SK-N-SH (cell line): ENCODE data around the gene GPR161. TPM values are rescaled to one million over a fixed set of nuclear protein-coding genes. Genes with fewer than 3 reads are reported as not detected.
"Not testable (repeated sequence)": the region's sequence is repeated elsewhere in the genome, so short reads cannot be mapped to it uniquely, and the experiment has no call there.

Experiments used
- CTCF ChIA-PET: fragments of 300-600, 350-600 bp; formaldehyde crosslinking; extraction: SDS; loops from one replicate; lab custom pipeline; 2021; lab: Yijun Ruan, JAX
- POLR2A ChIA-PET: fragments of 350-600 bp; sonication (Branson Sonifier 250); formaldehyde crosslinking; extraction: SDS; loops from one replicate; lab custom pipeline; 2020; ENCODE audit warnings: antibody characterized with exemption, inconsistent platforms; lab: Yijun Ruan, JAX
- DNase-seq: peaks from one replicate; pipeline ENCODE4 v3.0.0; 2012
- H2AFZ ChIP-seq: fragments of 200-600 bp; sonication (generic); 2 replicates; pipeline ENCODE4 v1.8.1; 2016; ENCODE audit warnings: antibody characterized with exemption, mild to moderate bottlenecking, low read depth
- H3F3A ChIP-seq: fragments of 200-600 bp; sonication (generic); replicated peaks from 2 replicates; pipeline ENCODE3; 2016; ENCODE audit warnings: antibody characterized with exemption, mild to moderate bottlenecking; ENCODE audit not compliant: insufficient read depth
- H3K27ac ChIP-seq, 2 experiments: fragments of 200-500 bp in 1 of 2; fragments of 200-600 bp in 1 of 2; sonication (Bioruptor generic) in 1 of 2; sonication (generic), shearing (Covaris generic) in 1 of 2; 2 replicates each; pipeline versions ENCODE4 v1.5.1 to v1.6.1; 2014 to 2016; ENCODE audit warnings: low read depth in 2 of 2, inconsistent platforms in 1 of 2, low read length in 1 of 2, mild to moderate bottlenecking in 1 of 2, mixed read lengths in 1 of 2
- H3K27me3 ChIP-seq: fragments of 200-600 bp; sonication (generic), shearing (Covaris generic); 2 replicates; pipeline ENCODE4 v1.6.1; 2016; ENCODE audit warnings: mixed run types; ENCODE audit not compliant: insufficient read depth
- H3K36me3 ChIP-seq, 2 experiments: fragments of 200-500 bp in 1 of 2; fragments of 200-600 bp in 1 of 2; sonication (Bioruptor generic) in 1 of 2; sonication (generic) in 1 of 2; replicated peaks in 1 of 2; 2 replicates each; pipeline versions ENCODE3 to v1.5.1; 2014 to 2016; ENCODE audit warnings: low read length in 1 of 2, mild to moderate bottlenecking in 1 of 2; ENCODE audit not compliant: insufficient read depth in 2 of 2, control insufficient read depth in 1 of 2
- H3K4me1 ChIP-seq, 2 experiments: fragments of 200-500 bp in 1 of 2; fragments of 200-600 bp in 1 of 2; sonication (Bioruptor generic) in 1 of 2; sonication (generic), shearing (Covaris generic) in 1 of 2; 2 replicates each; pipeline versions ENCODE4 v1.5.1 to v1.6.1; 2014 to 2016; ENCODE audit warnings: low read depth in 1 of 2, low read length in 1 of 2, mixed run types in 1 of 2; ENCODE audit not compliant: insufficient read depth in 2 of 2, control insufficient read depth in 1 of 2
- H3K4me2 ChIP-seq: fragments of 200-600 bp; sonication (generic), shearing (Covaris generic); 2 replicates; pipeline ENCODE4 v1.6.1; 2017; ENCODE audit warnings: mixed run types
- H3K4me3 ChIP-seq, 2 experiments: fragments of 200-500 bp in 1 of 2; fragments of 200-600 bp in 1 of 2; sonication (Bioruptor generic) in 1 of 2; sonication (generic), shearing (Covaris generic) in 1 of 2; 2 replicates each; pipeline versions ENCODE4 v1.5.1 to v1.8.1; 2014 to 2016; ENCODE audit warnings: low read depth in 2 of 2, inconsistent platforms in 1 of 2, low read length in 1 of 2, mild to moderate bottlenecking in 1 of 2, mixed read lengths in 1 of 2, moderate library complexity in 1 of 2
- H3K79me2 ChIP-seq: fragments of 200-600 bp; sonication (generic); 2 replicates; pipeline ENCODE4 v1.8.1; 2017; ENCODE audit warnings: mild to moderate bottlenecking; ENCODE audit not compliant: insufficient read depth
- H3K9ac ChIP-seq: fragments of 200-600 bp; sonication (generic); 2 replicates; pipeline ENCODE4 v1.6.1; 2017; ENCODE audit warnings: mixed run types
- H3K9me2 ChIP-seq: fragments of 200-600 bp; sonication (generic); 2 replicates; pipeline ENCODE4 v1.6.1; 2017; ENCODE audit warnings: mixed run types
- H3K9me3 ChIP-seq: fragments of 200-600 bp; sonication (generic); 2 replicates; pipeline ENCODE4 v1.6.1; 2017; ENCODE audit warnings: mixed run types, mild to moderate bottlenecking, moderate library complexity
- H4K20me1 ChIP-seq: fragments of 200-600 bp; sonication (generic); 2 replicates; pipeline ENCODE4 v1.6.1; 2017; ENCODE audit warnings: mild to moderate bottlenecking, mixed run types; ENCODE audit not compliant: insufficient read depth
- CHD2 ChIP-seq: fragments of 150-350 bp; IDR thresholded peaks from 2 replicates; pipeline ENCODE4 v1.6.1; 2018; ENCODE audit warnings: low read length; ENCODE audit not compliant: partially characterized antibody
- ELF1 ChIP-seq: IDR thresholded peaks from 2 replicates; pipeline ENCODE4 v1.4.0; 2012
- EP300 ChIP-seq, 2 experiments: IDR thresholded peaks; 2 replicates each; pipeline versions ENCODE4 v1.4.0 to v1.6.1; 2012; ENCODE audit warnings: borderline replicate concordance in 1 of 2, low read depth in 1 of 2, low read length in 1 of 2
- EZH2phosphoT487 ChIP-seq: fragments of 200-600 bp; sonication (generic); IDR thresholded peaks from 2 replicates; pipeline ENCODE4 v1.6.1; 2017; ENCODE audit warnings: low read depth, mixed run types, mild to moderate bottlenecking, antibody characterized with exemption, moderate library complexity, borderline replicate concordance
- FOSL2 ChIP-seq: IDR thresholded peaks from 2 replicates; pipeline ENCODE4 v1.4.0; 2012; ENCODE audit warnings: low read depth, mild to moderate bottlenecking, moderate library complexity, borderline replicate concordance
- IRF3 ChIP-seq: fragments of 150-350 bp; IDR thresholded peaks from 2 replicates; pipeline ENCODE4 v1.6.1; 2016; ENCODE audit warnings: mild to moderate bottlenecking, low read depth, low read length
- MAX ChIP-seq: IDR thresholded peaks from 2 replicates; pipeline ENCODE4 v1.4.0; 2012; ENCODE audit warnings: low read depth
- MEF2A ChIP-seq: IDR thresholded peaks from 2 replicates; pipeline ENCODE4 v1.4.0; 2012; ENCODE audit warnings: low read depth, borderline replicate concordance
- NFIC ChIP-seq: IDR thresholded peaks from 2 replicates; pipeline ENCODE4 v1.4.0; 2012; ENCODE audit warnings: borderline replicate concordance
- PBX3 ChIP-seq: IDR thresholded peaks from 2 replicates; pipeline ENCODE4; 2012
- POLR2AphosphoS5 ChIP-seq: IDR thresholded peaks from 2 replicates; pipeline ENCODE4 v1.6.1; 2012; ENCODE audit warnings: low read depth, low read length
- RFX5 ChIP-seq: IDR thresholded peaks from 2 replicates; pipeline ENCODE4 v1.6.1; 2012; ENCODE audit warnings: mild to moderate bottlenecking, improper control_type of control experiment, low read length
- SIN3A ChIP-seq: IDR thresholded peaks from 2 replicates; pipeline ENCODE4 v1.6.1; 2012; ENCODE audit warnings: low read depth, mild to moderate bottlenecking, low read length, moderate library complexity, borderline replicate concordance
- SMC3 ChIP-seq: IDR thresholded peaks from 2 replicates; pipeline ENCODE4 v1.6.1; 2012; ENCODE audit warnings: low read depth, low read length, improper control_type of control experiment
- USF1 ChIP-seq: IDR thresholded peaks from 2 replicates; pipeline ENCODE4 v1.4.0; 2012; ENCODE audit warnings: low read depth, borderline replicate concordance
- YY1 ChIP-seq: IDR thresholded peaks from 2 replicates; pipeline ENCODE4 v1.4.0; 2012; ENCODE audit warnings: low read depth, mild to moderate bottlenecking
- ZBTB33 ChIP-seq: IDR thresholded peaks from 2 replicates; pipeline ENCODE4 v1.4.0; 2012; ENCODE audit warnings: low read depth, borderline replicate concordance
- WGBS: methylation state at CpG from one replicate; pipeline ENCODE4 v1.1.6; 2017; ENCODE audit warnings: low lambda C conversion rate; 5-methylcytosine and 5-hydroxymethylcytosine counted together
- polyA plus RNA-seq, 3 experiments: library from polyadenylated mRNA; depleted of rRNA; stranded (reverse); fragments of >200 nt; gene quantifications; 2 replicates each; pipeline ENCODE4 v1.2.3, GENCODE V29; 2012

The GPR161 gene
- polyA plus RNA-seq, 1 of the 3 experiments (the other 2 are of a cell fraction), result 20.1 TPM

- TF ChIP-seq CHD2, result no peak
These were observed 20.9 kb upstream of the GPR161 start (continued) for GRCh38 chr1:168157638-168158037.

- no peaks in the 10 kb centered on the region for H4K20me1 ChIP-seq
- H3K4me3 ChIP-seq, result no peak overlapping the region
- H3K9me3 ChIP-seq, result no peaks in the 10 kb centered on the region
- no peak for TF ChIP-seq SIN3A
- no peak for TF ChIP-seq MAX
- TF ChIP-seq USF1, result no peak
- TF ChIP-seq ELF1, result no peak
- TF ChIP-seq CHD2, result no peak
- TF ChIP-seq MEF2A, result no peak
- no peak for TF ChIP-seq NFIC
- no peak for TF ChIP-seq SMC3
- no peak for TF ChIP-seq IRF3
- TF ChIP-seq YY1, result no peak
- TF ChIP-seq RFX5, result no peak
- no peak for TF ChIP-seq ZBTB33
- TF ChIP-seq POLR2AphosphoS5, result no peak
- no peak for TF ChIP-seq EP300 (IDR thresholded peaks at IDR 0.05; ENCODE audit: borderline replicate concordance in 1 of 2, low read depth in 1 of 2, low read length in 1 of 2)
- no peak for TF ChIP-seq FOSL2
- no peak for TF ChIP-seq EZH2phosphoT487
- TF ChIP-seq PBX3, result no peak
- H3K4me1 ChIP-seq, result no peaks in the 10 kb centered on the region
- H3K4me2 ChIP-seq, result no peak overlapping the region
- no peaks in the 10 kb centered on the region for H3F3A ChIP-seq
- ChIA-PET CTCF (no interaction called here), POLR2A (no interaction called here)
- no peak overlapping the region for H3K9ac ChIP-seq
- H3K27ac ChIP-seq, result no peak overlapping the region
- peaks cover 0 to 3% of the 10 kb centered on the region in 2 experiments for H3K36me3 ChIP-seq
- DNase-seq, result no peak
- H3K9me2 ChIP-seq, result no peaks in the 10 kb centered on the region
- WGBS, result 21% methylated on average over 4 of the region's 4 CpGs
- H3K27me3 ChIP-seq, result no peaks in the 10 kb centered on the region
- H3K79me2 ChIP-seq, result no peaks in the 10 kb centered on the region
- no peak overlapping the region for H2AFZ ChIP-seq
These were observed 19.2 kb upstream of the GPR161 start for GRCh38 chr1:168155910-168156309.

GRCh38 chr1:168154707-168155106, 18.0 kb upstream of the GPR161 start:
- H3K36me3 ChIP-seq, H3K9me2 ChIP-seq, H3K4me2 ChIP-seq, POLR2A ChIA-PET, H4K20me1 ChIP-seq, H2AFZ ChIP-seq, H3K9me3 ChIP-seq, H3K27me3 ChIP-seq, DNase-seq, H3K9ac ChIP-seq, H3K4me3 ChIP-seq, H3K79me2 ChIP-seq, H3K27ac ChIP-seq, H3F3A ChIP-seq, H3K4me1 ChIP-seq: not testable (repeated sequence)
- WGBS, result 59% methylated on average over 4 of the region's 4 CpGs
- CTCF ChIA-PET, result interaction anchor here (1.4 kb wide), 1 partner anchor 9 kb away, joined by 4 read pairs; no protein-coding TSS in a partner anchor
